HPDE6-E6E7 (cell line): ENCODE results near the gene SLC6A3.

ENCODE experiments used
- DNase-seq: peaks from one replicate; pipeline ENCODE4 v3.0.0; 2011; ENCODE audit warnings: missing footprints; ENCODE audit errors: extremely low spot score

The SLC6A3 gene

DNA sequence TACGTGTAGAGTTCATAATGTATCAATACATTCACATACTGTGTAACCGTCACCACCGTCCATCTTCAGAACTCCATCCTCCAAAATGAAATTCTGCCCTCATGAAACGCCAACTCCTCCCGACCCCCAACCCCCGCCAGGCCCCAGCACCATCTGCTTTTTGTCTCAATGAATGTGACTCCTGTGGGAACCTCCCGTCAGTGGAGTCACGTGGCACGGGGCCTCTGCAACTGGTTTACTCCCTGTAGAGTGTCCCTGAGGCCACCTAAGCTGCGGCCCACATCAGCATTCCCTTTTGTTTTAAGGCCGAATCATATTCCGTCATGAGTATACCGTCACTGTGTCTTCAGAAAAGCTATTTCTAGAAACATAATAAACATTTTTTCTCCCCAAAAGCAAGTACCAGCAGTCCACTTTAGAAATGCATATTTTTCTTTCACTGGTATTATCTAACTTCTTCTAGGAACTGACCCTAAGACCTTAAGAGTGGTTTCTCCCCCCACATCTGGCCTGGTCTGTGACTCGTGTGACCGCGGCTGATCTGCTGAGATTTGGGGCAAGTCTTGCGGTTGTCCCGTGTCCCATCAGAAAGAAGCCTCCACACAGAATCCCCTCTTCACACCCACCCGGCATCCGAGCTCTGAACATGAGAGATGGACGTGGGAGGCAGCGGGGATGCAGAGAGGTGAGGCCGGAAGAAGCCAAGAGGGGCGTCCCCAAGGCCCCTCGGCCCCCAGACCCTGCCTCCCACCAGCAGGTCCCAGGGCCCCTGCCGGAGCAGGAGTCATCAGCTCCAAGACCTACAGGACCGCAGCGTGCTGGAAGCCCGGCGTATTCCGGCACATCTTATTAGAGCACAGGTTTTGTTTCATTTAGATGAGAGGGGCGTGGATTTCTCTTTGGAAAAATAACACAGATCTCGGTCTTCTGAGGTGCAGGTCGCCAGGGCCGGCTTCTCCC, 38.3 kb downstream of the SLC6A3 start:
- DNase-seq = no peak

DNA sequence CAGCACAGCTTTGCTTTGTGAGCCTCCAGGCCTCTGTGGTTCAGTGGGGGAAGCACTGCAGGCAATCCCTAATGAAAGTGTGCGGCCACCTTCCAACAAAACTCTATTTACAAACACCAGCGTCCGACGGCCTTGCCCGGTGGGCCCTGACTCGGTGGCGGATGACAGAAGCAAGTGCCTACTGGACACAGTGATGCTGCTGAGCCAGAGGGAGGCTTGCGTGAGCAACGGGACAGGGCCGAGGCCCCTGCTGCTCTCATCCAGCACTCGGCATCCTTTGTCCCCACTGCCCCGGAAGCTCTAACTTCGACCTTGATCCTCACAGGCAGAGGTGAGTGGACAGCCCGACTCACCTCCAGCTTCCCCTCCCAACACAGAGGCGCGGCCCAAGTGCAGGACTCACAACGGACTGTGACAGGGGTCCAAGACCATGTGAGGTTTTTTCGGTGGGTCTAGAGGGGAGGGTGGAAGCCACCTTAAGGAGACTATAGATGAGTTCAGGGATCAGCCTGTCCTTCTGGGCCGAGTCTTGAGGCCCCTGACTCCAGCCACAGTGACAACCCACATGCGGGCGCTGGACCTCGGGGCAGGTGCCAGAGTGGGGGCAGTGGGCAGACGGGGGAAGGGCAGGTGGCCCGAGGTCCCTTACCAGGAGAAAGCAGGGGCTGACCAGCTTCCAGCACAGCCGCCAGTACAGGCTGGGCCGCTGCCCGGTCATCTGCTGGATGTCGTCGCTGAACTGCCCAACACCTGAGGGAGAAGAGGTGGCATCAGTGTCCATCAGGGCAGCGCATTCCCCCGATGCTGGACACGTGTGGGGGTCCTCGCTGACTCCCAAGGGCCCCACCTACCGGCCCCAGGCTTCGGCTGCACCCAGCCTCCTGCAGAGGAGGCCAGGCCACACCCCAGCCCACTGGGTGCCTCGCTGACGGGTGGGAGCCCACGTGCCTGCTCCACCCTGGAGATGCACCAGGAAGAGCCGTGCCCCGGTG, 39.4 kb downstream of the SLC6A3 start:
- DNase-seq = no peak

- no peak for DNase-seq
Measured at GRCh38 chr5:1405121-1405520, 40.1 kb downstream of the SLC6A3 start.

GRCh38 chr5:1404062-1404461, 41.2 kb downstream of the SLC6A3 start:
- DNase-seq = no peak

DNA sequence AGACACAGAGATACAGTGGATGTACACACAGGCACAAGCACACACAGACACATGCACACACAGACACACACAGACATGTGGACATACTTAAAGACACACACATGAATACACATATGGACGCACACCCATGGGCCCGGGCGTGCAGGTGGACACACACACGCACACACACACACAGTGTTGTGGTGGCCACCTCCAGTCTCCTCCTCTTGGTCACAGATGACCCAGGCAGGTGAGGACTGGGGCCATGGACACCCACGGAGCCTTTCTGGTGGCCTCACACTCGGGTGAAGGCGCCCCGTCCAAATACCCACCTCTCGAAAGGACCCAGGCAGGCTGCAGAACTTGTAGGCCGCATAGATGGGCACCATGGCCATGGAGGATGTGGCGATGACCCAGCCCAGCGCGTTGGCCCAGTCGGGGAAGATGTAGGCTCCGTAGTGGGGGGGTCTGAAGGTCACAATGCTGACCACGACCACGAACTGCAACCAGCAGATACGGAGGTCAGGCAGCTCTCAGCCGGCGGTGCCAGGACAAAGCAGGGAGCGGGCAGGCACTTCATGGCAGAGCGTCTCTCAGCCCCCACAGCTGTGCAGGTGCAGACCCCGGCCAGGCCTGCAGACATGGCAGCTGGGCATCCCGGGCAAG, 42.5 kb downstream of the SLC6A3 start:
- DNase-seq = no peak

- no peak for DNase-seq
Measured at GRCh38 chr5:1401536-1402138, 43.6 kb downstream of the SLC6A3 start.

- no peak for DNase-seq
Measured at GRCh38 chr5:1400936-1401335, 44.3 kb downstream of the SLC6A3 start.

DNA sequence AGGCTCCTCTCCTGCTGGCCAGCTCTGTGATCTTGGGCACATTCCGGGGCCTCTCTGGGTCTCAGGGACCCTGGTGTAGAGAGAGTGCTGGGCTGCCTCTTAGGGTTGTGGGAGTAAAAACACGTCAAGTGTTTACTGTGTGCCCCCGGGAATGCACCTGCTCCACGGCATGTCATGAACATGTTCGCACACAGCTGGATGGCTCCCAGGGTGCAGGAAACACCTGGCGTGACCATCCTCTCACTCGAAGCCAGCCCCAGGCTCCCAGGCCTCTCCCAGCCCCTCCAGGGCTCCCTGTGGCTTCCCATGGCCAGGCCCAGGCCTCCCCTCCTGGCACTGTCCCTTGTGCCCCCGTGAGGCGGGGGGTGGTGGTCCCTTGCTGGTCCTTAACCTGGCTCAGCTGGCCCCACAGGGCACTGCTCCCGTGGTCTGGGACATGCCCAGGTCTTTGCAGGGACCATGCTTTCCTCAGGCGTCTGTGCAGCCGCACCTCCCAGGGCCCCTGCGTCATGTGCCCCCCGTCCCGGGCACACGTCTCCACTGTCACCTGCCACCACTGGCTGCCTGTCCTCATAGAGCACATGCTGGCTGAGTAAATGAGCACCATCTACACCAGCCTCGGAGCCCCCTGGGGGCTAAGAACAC, 44.9 kb downstream of the SLC6A3 start:
- no peak for DNase-seq

DNA sequence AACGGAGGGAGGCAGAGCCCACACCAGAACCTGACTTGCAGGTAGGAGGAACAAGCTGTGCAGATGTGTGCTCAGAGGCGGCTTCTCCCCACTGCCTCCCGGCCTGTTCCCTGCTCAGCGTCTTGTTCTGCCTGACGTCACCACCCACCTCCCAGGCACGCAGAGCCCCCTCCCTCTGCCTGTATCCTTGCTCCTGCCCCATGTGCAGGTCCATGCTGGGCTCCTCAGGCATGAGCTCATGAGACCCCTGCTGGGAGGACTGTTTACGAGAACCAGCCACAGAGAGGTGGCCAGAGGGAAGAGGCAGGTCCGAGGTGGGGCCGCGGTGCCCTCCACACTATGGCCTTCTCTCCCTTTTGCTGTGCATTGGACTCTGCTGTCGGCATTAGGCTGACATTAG, 45.5 kb downstream of the SLC6A3 start:
- no peak for DNase-seq

- no peak for DNase-seq
Measured at GRCh38 chr5:1396293-1396816, 48.9 kb downstream of the SLC6A3 start.

- DNase-seq = no peak
Measured at GRCh38 chr5:1394881-1395860, 50.1 kb downstream of the SLC6A3 start.

GRCh38 chr5:1393571-1394501, 51.4 kb downstream of the SLC6A3 start:
- no peak for DNase-seq

DNA sequence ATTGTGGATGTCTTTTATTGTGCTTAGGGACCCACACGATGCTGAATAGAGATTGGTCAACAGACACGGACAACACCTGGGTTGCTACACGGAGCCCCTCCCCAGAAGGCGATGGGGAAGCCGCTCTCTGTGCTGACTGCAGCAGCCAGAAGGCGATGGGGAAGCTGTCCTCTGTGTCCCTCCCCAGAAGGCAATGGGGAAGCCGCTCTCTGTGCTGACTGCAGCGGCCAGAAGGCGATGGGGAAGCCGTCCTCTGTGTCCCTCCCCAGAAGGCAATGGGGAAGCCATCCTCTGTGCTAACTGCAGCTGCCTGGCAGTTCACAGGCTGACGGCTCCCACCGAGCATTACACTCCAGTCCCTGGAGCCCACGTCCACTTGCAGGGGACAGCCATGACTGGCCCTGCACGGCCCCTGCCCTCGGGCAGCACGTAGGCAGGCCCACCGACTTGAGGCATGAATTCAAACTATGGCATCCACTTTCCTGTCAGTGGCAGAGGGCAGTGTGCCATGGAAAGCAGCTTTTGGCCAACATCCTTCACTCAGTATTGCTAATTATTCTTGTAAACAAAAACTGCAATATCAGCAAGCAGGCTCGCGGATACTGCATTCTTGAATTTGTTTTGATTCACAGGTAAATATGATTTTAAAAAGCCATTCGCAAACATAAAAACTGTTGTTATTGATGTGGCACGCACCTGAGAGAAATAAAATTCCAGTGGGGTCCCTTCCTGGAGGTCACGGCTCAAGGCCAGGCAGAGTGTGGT, 52.3 kb downstream of the SLC6A3 start:
- DNase-seq = no peak

- no peak for DNase-seq
Measured at GRCh38 chr5:1392261-1392660, 53.0 kb downstream of the SLC6A3 start.

GRCh38 chr5:1391691-1392090, 53.5 kb downstream of the SLC6A3 start:
- no peak for DNase-seq

DNA sequence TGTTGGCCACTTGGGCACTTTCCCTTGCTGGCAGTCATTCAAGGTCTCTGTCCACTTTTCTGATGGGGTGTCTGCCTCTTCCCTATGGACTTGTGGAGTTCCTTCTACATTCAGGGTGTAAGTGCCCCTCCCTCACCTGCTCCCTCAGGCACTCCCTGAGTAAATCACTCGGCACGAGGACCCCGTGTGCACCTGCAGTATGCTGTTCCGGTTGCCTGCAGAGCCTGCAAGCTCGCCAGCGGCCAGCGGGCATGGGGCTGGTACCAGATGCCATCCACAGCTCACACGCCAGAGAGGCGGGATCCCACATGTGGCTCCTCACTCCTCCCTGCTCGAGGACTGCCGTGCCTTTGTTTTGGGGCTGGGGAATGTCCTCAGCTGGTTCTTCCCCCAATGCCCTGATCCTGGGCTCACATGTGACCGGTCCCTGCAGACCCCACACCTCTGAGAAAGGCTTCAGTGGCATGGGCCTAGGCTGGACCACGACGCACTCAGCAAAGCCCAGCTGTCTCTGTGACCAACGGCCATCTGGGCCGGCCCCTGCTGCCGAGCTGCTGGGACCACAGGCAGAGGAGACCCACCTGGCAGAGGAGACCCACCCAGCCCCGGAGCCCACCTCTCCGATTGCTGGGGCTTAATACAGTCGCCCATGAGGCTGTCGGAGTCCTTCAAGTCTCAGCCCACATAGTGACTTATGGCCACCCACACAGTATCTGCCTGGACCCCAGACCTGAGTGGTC, 54.2 kb downstream of the SLC6A3 start:
- no peak for DNase-seq

DNA sequence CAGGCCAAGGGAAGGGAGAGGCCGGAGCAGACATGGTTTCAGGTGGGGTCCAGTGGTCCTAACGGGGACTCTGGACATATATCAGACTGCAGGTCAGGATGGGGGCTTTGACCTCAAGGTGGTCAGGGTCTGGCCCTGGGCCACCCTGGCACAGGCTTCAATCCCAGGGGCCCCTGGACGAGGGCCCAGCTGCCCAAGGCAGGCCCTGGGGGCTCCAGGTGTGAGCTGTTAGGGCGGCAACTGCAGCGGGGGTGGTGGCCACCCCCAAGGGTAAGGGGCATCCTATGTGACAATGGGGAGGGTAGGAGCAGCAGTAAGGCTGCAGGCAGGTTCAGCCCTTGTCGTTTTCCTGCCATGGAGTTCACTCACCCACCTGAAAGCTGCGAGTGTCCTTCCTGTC, 54.9 kb downstream of the SLC6A3 start:
- no peak for DNase-seq
